ENCODE results near the gene ZMYM5. TPM values are rescaled to one million over a fixed set of nuclear protein-coding genes. Genes with fewer than 3 reads are reported as not detected.
"Not testable (repeated sequence)": the region's sequence is repeated elsewhere in the genome, so short reads cannot be mapped to it uniquely, and the experiment has no call there.

ZMYM5 gene
- total RNA-seq, 1 experiment from 2014 or later: 14.4 TPM

DNA sequence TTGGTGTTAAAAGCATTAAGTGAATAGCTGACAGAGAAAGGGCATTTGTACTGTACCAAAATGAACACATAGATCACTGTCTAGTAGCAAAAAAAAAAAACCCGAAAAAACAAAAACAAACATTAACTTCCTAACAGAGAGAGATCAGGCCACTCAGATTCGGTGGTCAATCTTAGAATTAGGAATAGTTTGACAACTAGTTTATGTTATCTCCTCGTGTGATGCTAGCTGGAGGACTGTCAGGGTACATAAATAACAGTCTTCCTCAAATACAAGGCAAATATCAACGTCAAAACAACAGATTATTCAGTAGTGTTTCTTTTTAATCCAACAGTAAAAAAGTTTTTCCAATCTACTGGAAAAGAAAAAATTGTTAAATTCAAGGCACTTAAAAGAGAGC lies 1.7 kb downstream of the ZMYM5 start:
- intact Hi-C loops (cut with micrococcal nuclease): loop anchor here (2.0 to 10.0 kb wide), 4 partner anchors 79 to 257 kb away; partner anchors contain the start of gene PSPC1
- BruUV-seq (replicated peaks): TSS peak; percentile 42
- peak; percentile 6 for DNase-seq (ENCODE audit: unreplicated experiment)
- Mint-ChIP-seq H3K36me3 (ENCODE audit: insufficient read depth, unreplicated experiment) (peaks cover 35% of the 10 kb centered on the region), H3K27ac (ENCODE audit: low read depth, unreplicated experiment) (peak overlapping the region; percentile 88), H3K4me3 (ENCODE audit: unreplicated experiment) (peak overlapping the region; percentile 92), H3K4me1 (ENCODE audit: insufficient read depth, unreplicated experiment) (peaks cover 13% of the 10 kb centered on the region), H3K9me3 (ENCODE audit: unreplicated experiment) (no peaks in the 10 kb centered on the region), H3K27me3 (ENCODE audit: insufficient read depth, unreplicated experiment) (no peaks in the 10 kb centered on the region)
- POLR2A ChIA-PET: interaction anchor here (0.8 to 3.2 kb wide), 11 partner anchors 10 to 98 kb away, joined by 3 to 33 read pairs (median 5); partner anchors contain the start of gene PSPC1
- TF ChIP-seq, protein P1, sequence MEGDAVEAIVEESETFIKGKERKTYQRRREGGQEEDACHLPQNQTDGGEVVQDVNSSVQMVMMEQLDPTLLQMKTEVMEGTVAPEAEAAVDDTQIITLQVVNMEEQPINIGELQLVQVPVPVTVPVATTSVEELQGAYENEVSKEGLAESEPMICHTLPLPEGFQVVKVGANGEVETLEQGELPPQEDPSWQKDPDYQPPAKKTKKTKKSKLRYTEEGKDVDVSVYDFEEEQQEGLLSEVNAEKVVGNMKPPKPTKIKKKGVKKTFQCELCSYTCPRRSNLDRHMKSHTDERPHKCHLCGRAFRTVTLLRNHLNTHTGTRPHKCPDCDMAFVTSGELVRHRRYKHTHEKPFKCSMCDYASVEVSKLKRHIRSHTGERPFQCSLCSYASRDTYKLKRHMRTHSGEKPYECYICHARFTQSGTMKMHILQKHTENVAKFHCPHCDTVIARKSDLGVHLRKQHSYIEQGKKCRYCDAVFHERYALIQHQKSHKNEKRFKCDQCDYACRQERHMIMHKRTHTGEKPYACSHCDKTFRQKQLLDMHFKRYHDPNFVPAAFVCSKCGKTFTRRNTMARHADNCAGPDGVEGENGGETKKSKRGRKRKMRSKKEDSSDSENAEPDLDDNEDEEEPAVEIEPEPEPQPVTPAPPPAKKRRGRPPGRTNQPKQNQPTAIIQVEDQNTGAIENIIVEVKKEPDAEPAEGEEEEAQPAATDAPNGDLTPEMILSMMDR (IDR thresholded peaks at IDR 0.05; ENCODE audit: unreplicated experiment): no peak
- CTCF ChIA-PET: interaction anchor here (0.5 to 1.2 kb wide), 7 partner anchors 13 to 98 kb away, joined by 3 to 4 read pairs (median 3); no protein-coding TSS in a partner anchor

DNA sequence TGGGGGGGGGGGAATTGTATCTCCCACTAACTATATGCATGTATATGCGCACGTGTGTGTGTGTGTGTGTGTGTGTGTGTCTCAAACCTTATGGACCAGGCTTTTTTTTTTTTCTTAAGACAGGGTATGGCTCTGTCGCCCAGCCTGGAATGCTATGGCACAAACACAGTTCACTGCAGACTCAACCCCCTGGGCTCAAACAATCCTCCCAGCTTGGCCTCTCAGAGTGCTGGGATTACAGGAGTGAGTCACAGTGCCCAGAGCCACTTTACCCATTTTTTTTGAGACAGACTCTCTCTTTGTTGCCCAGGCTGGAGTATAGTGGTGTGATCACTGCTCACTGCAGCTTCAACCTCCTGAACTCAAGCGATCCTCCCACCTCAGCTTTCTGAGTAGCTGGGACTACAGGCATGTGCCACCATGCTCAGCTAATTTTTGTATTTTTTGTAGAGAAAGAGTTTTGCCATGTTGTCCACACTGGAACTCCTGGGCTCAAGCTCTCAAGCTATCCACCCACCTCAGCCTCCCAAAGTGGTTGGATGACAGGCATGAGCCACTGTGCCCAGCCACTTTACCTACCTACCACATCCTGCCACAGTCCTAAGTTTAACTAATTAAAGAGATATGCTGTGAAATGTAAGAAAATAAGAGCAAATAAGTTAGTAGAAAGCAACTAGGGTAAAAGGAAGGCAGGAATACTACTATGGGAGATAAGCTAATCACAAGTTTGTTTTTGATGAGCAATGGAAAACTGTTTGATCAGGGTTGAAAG lies 2.4 kb downstream of the ZMYM5 start:
- H3K36me3 Mint-ChIP-seq (ENCODE audit: insufficient read depth, unreplicated experiment): peaks cover 40% of the 10 kb centered on the region
- ChIA-PET POLR2A (interaction anchor here (0.8 to 3.2 kb wide), 7 partner anchors 9 to 99 kb away, joined by 3 to 33 read pairs (median 6); partner anchors contain the start of gene PSPC1), CTCF (interaction anchor here (0.5 to 1.2 kb wide), 12 partner anchors 12 to 250 kb away, joined by 3 to 4 read pairs (median 3); no protein-coding TSS in a partner anchor)
- TF ChIP-seq, protein P1 (IDR thresholded peaks at IDR 0.05; ENCODE audit: unreplicated experiment): no peak
- H3K27ac Mint-ChIP-seq (ENCODE audit: low read depth, unreplicated experiment): peak overlapping the region; percentile 88
- DNase-seq (ENCODE audit: unreplicated experiment): peak; percentile 88
- peak overlapping the region; percentile 92 for H3K4me3 Mint-ChIP-seq (ENCODE audit: unreplicated experiment)
- H3K27me3 Mint-ChIP-seq (ENCODE audit: insufficient read depth, unreplicated experiment): no peaks in the 10 kb centered on the region
- no peaks in the 10 kb centered on the region for H3K9me3 Mint-ChIP-seq (ENCODE audit: unreplicated experiment)
- intact Hi-C loops (cut with micrococcal nuclease): loop anchor here (5.0 to 10.0 kb wide), 2 partner anchors 179 to 256 kb away; no protein-coding TSS in a partner anchor
- no TSS peak for BruUV-seq (replicated peaks)
- peaks cover 13% of the 10 kb centered on the region for H3K4me1 Mint-ChIP-seq (ENCODE audit: insufficient read depth, unreplicated experiment)

DNA sequence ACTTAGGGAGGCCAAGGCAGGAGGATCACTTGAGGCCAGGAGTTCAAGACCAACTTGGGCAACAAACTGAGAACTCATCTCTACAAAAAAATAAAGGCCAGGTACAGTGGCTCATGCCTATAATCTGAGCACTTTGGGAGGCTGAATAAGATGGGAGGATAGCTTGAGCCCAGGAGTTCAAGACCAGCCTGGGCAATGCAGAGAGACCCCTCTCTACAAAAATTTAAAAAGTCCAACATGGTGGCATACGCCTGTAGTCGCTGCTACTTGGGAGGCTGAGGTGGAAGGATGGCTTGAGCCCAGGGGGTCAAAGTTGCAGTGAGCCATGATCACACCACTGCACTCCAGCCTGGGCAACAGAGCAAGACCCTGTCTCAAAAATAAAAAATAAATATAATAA lies 5.8 kb downstream of the ZMYM5 start:
- DNase-seq (ENCODE audit: unreplicated experiment); POLR2A ChIA-PET; H3K4me3 Mint-ChIP-seq (ENCODE audit: unreplicated experiment): not testable (repeated sequence)

DNA sequence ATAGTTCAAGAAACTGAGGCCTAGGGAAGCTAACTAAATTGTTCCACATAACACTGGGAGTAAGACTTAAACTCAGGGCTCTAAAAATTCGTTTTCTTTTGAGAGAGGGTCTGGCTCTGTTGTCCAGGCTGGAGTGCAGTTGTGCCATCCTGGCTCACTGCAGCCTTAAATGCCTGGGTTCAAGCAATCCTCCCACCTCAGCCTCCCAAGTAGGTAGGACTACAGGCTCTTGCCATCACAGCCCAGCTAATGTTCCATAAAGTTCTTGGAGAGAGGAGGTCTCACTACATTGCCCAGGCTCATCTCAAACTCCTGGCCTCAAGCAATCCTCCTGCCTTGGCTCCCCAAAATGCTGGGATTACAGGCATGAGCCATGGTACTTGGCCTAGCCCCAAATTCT lies 10.7 kb downstream of the ZMYM5 start:
- no peak for DNase-seq (ENCODE audit: unreplicated experiment)
- POLR2A ChIA-PET: interaction anchor here (0.7 to 3.6 kb wide), 3 partner anchors 9 to 13 kb away, joined by 3 to 30 read pairs (median 8); partner anchors contain the start of gene ZMYM5
- no peak overlapping the region for H3K4me3 Mint-ChIP-seq (ENCODE audit: unreplicated experiment)
- CTCF ChIA-PET: interaction anchor here (0.6 kb wide), 1 partner anchor 235 kb away, joined by 3 read pairs; no protein-coding TSS in a partner anchor
- no peaks in the 10 kb centered on the region for H3K9me3 Mint-ChIP-seq (ENCODE audit: unreplicated experiment)
- no TSS peak for BruUV-seq (replicated peaks)
- no peaks in the 10 kb centered on the region for H3K27me3 Mint-ChIP-seq (ENCODE audit: insufficient read depth, unreplicated experiment)
- intact Hi-C loops (cut with micrococcal nuclease): no loop called here
- TF ChIP-seq, protein P1 (IDR thresholded peaks at IDR 0.05; ENCODE audit: unreplicated experiment): no peak
- no peak overlapping the region for H3K27ac Mint-ChIP-seq (ENCODE audit: low read depth, unreplicated experiment)
- peaks cover 60% of the 10 kb centered on the region for H3K36me3 Mint-ChIP-seq (ENCODE audit: insufficient read depth, unreplicated experiment)
- no peaks in the 10 kb centered on the region for H3K4me1 Mint-ChIP-seq (ENCODE audit: insufficient read depth, unreplicated experiment)

More for the DNA sequence above, 5.8 kb downstream of the ZMYM5 start:
- H3K36me3 Mint-ChIP-seq (ENCODE audit: insufficient read depth, unreplicated experiment): peaks cover 46% of the 10 kb centered on the region
- intact Hi-C loops (cut with micrococcal nuclease); H3K27me3 Mint-ChIP-seq (ENCODE audit: insufficient read depth, unreplicated experiment); H3K9me3 Mint-ChIP-seq (ENCODE audit: unreplicated experiment); BruUV-seq (replicated peaks); H3K27ac Mint-ChIP-seq (ENCODE audit: low read depth, unreplicated experiment): not testable (repeated sequence)
- CTCF ChIA-PET: interaction anchor here (0.6 kb wide), 1 partner anchor 154 kb away, joined by 3 read pairs; no protein-coding TSS in a partner anchor
- H3K4me1 Mint-ChIP-seq (ENCODE audit: insufficient read depth, unreplicated experiment): peaks cover 13% of the 10 kb centered on the region
